Body of pancreas (tissue), 4 donors: ENCODE measurements around the gene CD151. TPM values are rescaled to one million over a fixed set of nuclear protein-coding genes. Genes with fewer than 3 reads are reported as not detected.
A peak's percentile ranks its signal among the peaks of the same experiment; 100 is the strongest.

Source experiments
- ATAC-seq: fragments of 150-250 bp; one replicate; pipeline ENCODE4 v1.9.1; 2016
- DNase-seq, 4 donors: peaks; one replicate each; pipeline ENCODE4 v3.0.0-alpha.2; 2019
- H3K27ac ChIP-seq, 4 donors: fragments of 200-600 bp; sonication (generic); 1 replicate in 3 of 4; 2 replicates in 1 of 4; pipeline versions ENCODE4 v1.5.1 to v1.6.1; 2016 to 2019; ENCODE audit warnings: mild to moderate bottlenecking in 1 of 4, mixed read lengths in 1 of 4, moderate library complexity in 1 of 4
- H3K27me3 ChIP-seq, 2 donors: fragments of 200-600 bp; sonication (generic); one replicate each; pipeline ENCODE4 v1.6.0; 2016; ENCODE audit warnings: mild to moderate bottlenecking in 1 of 2
- H3K36me3 ChIP-seq, 2 donors: fragments of 200-600 bp; sonication (generic); replicated peaks in 1 of 2; 2 replicates each; pipeline ENCODE4 v1.5.1; 2016; ENCODE audit warnings: low read depth in 2 of 2; ENCODE audit not compliant: insufficient read depth in 1 of 2
- H3K4me1 ChIP-seq: fragments of 200-600 bp; sonication (generic); one replicate; pipeline ENCODE4 v1.6.0; 2016
- H3K4me3 ChIP-seq, 2 donors: fragments of 200-600 bp; sonication (generic); 1 replicate in 1 of 2; 2 replicates in 1 of 2; pipeline ENCODE4 v1.5.1; 2016 to 2019
- H3K9me3 ChIP-seq, 3 donors: fragments of 200-600 bp; sonication (generic); 1 replicate in 2 of 3; 2 replicates in 1 of 3; pipeline ENCODE4 v1.5.1; 2016
- POLR2A ChIP-seq, 3 donors: fragments of 450-650 bp; IDR thresholded peaks; one replicate each; pipeline ENCODE4 v1.6.1; 2016; ENCODE audit warnings: antibody characterized with exemption in 3 of 3, mild to moderate bottlenecking in 2 of 3
- WGBS, 2 donors: methylation state at CpG; one replicate each; pipeline ENCODE4 v1.1.5; 2017; 5-methylcytosine and 5-hydroxymethylcytosine counted together
- intact Hi-C: fragments of 100-400 bp; cut with DNase I; formaldehyde crosslinking; loops from one replicate; pipeline ENCODE4 v1.15.1; 2023
- total RNA-seq, 2 donors: library from RNA; depleted of rRNA; stranded (reverse); fragments of >200 nt; gene quantifications; one replicate each; pipeline ENCODE4 v1.1.0, GENCODE V29; 2016
- TF ChIP-seq, protein P1 (sequence below), 7 experiments: fragments of 450-650 bp in 4 of 7; fragments of 200-600 bp in 3 of 7; sonication (generic) in 3 of 7; IDR thresholded peaks; one replicate each; pipeline ENCODE4 v1.5.1; 2016 to 2019; ENCODE audit warnings: antibody characterized with exemption in 7 of 7

Gene CD151
- total RNA-seq, 2 donors from 2014 or later: 152 to 282 TPM

GRCh38 chr11:794013-794765, 38.6 kb upstream of the CD151 start:
- H3K27ac ChIP-seq: peak overlapping the region; percentile 93 to 98 (median 97)
- H3K4me3 ChIP-seq: peak overlapping the region in 1 of 2 donors; percentile 3
- WGBS, 2 donors: 46 to 61% methylated on average over 3 to 31 of the region's 31 CpGs
- peaks cover 0 to 5% of the 10 kb centered on the region in 2 donors for H3K36me3 ChIP-seq
- H3K4me1 ChIP-seq: peaks cover 59% of the 10 kb centered on the region
- DNase-seq (peak in 2 of 4 donors; percentile 44 to 51), ATAC-seq (no peak)
- intact Hi-C loops: no loop called here
- H3K9me3 ChIP-seq: no peaks in the 10 kb centered on the region
- TF ChIP-seq POLR2A (IDR thresholded peaks at IDR 0.05): no peak
- TF ChIP-seq, protein P1, sequence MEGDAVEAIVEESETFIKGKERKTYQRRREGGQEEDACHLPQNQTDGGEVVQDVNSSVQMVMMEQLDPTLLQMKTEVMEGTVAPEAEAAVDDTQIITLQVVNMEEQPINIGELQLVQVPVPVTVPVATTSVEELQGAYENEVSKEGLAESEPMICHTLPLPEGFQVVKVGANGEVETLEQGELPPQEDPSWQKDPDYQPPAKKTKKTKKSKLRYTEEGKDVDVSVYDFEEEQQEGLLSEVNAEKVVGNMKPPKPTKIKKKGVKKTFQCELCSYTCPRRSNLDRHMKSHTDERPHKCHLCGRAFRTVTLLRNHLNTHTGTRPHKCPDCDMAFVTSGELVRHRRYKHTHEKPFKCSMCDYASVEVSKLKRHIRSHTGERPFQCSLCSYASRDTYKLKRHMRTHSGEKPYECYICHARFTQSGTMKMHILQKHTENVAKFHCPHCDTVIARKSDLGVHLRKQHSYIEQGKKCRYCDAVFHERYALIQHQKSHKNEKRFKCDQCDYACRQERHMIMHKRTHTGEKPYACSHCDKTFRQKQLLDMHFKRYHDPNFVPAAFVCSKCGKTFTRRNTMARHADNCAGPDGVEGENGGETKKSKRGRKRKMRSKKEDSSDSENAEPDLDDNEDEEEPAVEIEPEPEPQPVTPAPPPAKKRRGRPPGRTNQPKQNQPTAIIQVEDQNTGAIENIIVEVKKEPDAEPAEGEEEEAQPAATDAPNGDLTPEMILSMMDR (IDR thresholded peaks at IDR 0.05): no peak
- H3K27me3 ChIP-seq: no peaks in the 10 kb centered on the region

DNA sequence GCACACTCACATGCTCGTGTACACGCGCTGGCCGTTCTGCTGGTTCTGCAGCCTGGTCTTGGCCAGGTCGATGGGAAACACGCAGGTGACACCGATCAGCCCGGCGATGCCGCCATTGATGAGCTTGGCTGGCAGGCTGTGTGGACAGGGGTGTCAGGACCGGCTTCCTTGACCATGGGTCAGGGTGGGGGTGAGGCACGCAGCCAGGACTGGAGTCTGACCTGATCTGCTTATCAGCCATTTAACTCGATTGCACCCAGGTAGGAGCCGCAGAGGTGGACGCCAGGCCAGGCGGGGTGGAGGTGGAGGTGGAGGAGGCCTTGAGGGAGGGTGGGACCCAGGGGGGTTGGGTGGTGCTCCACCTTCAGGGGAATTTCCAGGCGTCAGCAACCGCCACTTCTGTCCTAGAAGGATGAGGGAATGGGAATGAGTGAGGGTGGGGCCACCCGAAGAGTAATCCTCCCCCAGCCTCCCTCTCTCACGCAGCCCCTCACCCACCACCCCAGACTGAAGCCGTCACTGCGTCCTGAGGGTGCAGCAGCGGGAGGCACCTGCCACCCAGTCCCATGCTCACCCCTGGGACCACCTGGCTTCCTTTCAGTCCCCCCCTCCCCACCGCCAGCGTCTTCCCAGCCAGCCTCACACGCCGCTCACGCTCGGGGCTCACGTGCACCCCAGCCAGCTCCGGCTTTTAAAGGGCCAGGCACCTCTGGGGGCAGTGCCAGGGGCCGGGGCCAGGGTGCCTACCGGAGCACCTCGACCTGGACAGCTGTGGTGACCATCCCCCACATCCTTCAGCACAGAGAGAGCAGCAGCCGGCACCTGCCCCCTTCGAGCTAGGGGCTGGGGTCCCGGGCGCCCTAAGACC, 37.8 kb upstream of the CD151 start:
- Histone ChIP-seq H3K9me3 (no peaks in the 10 kb centered on the region), H3K4me3 (peak overlapping the region; percentile 53 to 61), H3K27me3 (no peaks in the 10 kb centered on the region), H3K36me3 (peaks cover 0 to 5% of the 10 kb centered on the region in 2 donors), H3K4me1 (peaks cover 59% of the 10 kb centered on the region), H3K27ac (peak overlapping the region; percentile 93 to 98 (median 97))
- 1 to 23% methylated on average over 14 to 38 of the region's 38 CpGs for WGBS, 2 donors
- DNase-seq: peak; percentile 90 to 96 (median 94)
- intact Hi-C loops: no loop called here
- ATAC-seq: peak; percentile 55
- peak; percentile 66 to 74 (median 66) for TF ChIP-seq POLR2A (IDR thresholded peaks at IDR 0.05)
- TF ChIP-seq, protein P1 (IDR thresholded peaks at IDR 0.05): no peak

GRCh38 chr11:795634-796564, 36.9 kb upstream of the CD151 start:
- intact Hi-C loops: no loop called here
- H3K4me1 ChIP-seq: peaks cover 59% of the 10 kb centered on the region
- peak overlapping the region; percentile 93 to 98 (median 97) for H3K27ac ChIP-seq
- DNase-seq: peak; percentile 77 to 87 (median 84)
- WGBS, 2 donors: 1 to 30% methylated on average over 2 to 26 of the region's 26 CpGs
- H3K4me3 ChIP-seq: peak overlapping the region; percentile 53 to 61
- TF ChIP-seq, protein P1 (IDR thresholded peaks at IDR 0.05): no peak
- TF ChIP-seq POLR2A (IDR thresholded peaks at IDR 0.05): peak; percentile 60 to 89 (median 76)
- ATAC-seq: peak; percentile 50
- H3K27me3 ChIP-seq: no peaks in the 10 kb centered on the region
- peaks cover 0 to 5% of the 10 kb centered on the region in 2 donors for H3K36me3 ChIP-seq
- no peaks in the 10 kb centered on the region for H3K9me3 ChIP-seq

- whole genome bisulfite sequencing, 2 donors: 5 to 12% methylated on average over 4 to 17 of the region's 18 CpGs
- ATAC-seq (no peak), DNase-seq (peak in 2 of 4 donors; percentile 44 to 47)
- Histone ChIP-seq H3K4me3 (peak overlapping the region in 1 of 2 donors; percentile 51), H3K36me3 (peaks cover 0 to 4% of the 10 kb centered on the region in 2 donors), H3K4me1 (peaks cover 59% of the 10 kb centered on the region), H3K9me3 (no peaks in the 10 kb centered on the region), H3K27ac (peak overlapping the region; percentile 93 to 98 (median 97)), H3K27me3 (no peaks in the 10 kb centered on the region)
- TF ChIP-seq POLR2A (IDR thresholded peaks at IDR 0.05): no peak
- TF ChIP-seq, protein P1 (IDR thresholded peaks at IDR 0.05): no peak
- intact Hi-C loops: no loop called here
These were observed 36.0 kb upstream of the CD151 start for GRCh38 chr11:796565-797295.
